Measurements from ENCODE around the gene PIK3CA.

The PIK3CA gene

GRCh38 chr3:179156170-179156569 lies 8.0 kb downstream of the PIK3CA start:
- H3K4me3 ChIP-seq (replicated peaks in 1 of 2; ENCODE audit: low read depth in 2 of 2, low read length in 2 of 2), result no peak overlapping the region
- TF ChIP-seq CTCF (IDR thresholded peaks at IDR 0.05; ENCODE audit: low read depth, low read length), result no peak
- no peak for DNase-seq (ENCODE audit: low read depth in 2 of 2)

GRCh38 chr3:179156775-179157174 lies 8.6 kb downstream of the PIK3CA start:
- H3K4me3 ChIP-seq (replicated peaks in 1 of 2; ENCODE audit: low read depth in 2 of 2, low read length in 2 of 2), result no peak overlapping the region
- DNase-seq (ENCODE audit: low read depth in 2 of 2), result no peak
- TF ChIP-seq CTCF (IDR thresholded peaks at IDR 0.05; ENCODE audit: low read depth, low read length), result no peak

- H3K4me3 ChIP-seq (replicated peaks in 1 of 2; ENCODE audit: low read depth in 2 of 2, low read length in 2 of 2), result no peak overlapping the region
- TF ChIP-seq CTCF (IDR thresholded peaks at IDR 0.05; ENCODE audit: low read depth, low read length), result no peak
- no peak for DNase-seq (ENCODE audit: low read depth in 2 of 2)
These were observed 10.3 kb downstream of the PIK3CA start for GRCh38 chr3:179158336-179159039.

- no peak overlapping the region for H3K4me3 ChIP-seq (replicated peaks in 1 of 2; ENCODE audit: low read depth in 2 of 2, low read length in 2 of 2)
- TF ChIP-seq CTCF (IDR thresholded peaks at IDR 0.05; ENCODE audit: low read depth, low read length), result no peak
- DNase-seq (ENCODE audit: low read depth in 2 of 2), result no peak
These were observed 15.3 kb downstream of the PIK3CA start for GRCh38 chr3:179163503-179163902.

- no peak overlapping the region for H3K4me3 ChIP-seq (replicated peaks in 1 of 2; ENCODE audit: low read depth in 2 of 2, low read length in 2 of 2)
- TF ChIP-seq CTCF (IDR thresholded peaks at IDR 0.05; ENCODE audit: low read depth, low read length), result no peak
- no peak for DNase-seq (ENCODE audit: low read depth in 2 of 2)
These were observed 16.7 kb downstream of the PIK3CA start for GRCh38 chr3:179164857-179165256.

- TF ChIP-seq CTCF (IDR thresholded peaks at IDR 0.05; ENCODE audit: low read depth, low read length), result no peak
- H3K4me3 ChIP-seq (replicated peaks in 1 of 2; ENCODE audit: low read depth in 2 of 2, low read length in 2 of 2), result no peak overlapping the region
These were observed 18.5 kb downstream of the PIK3CA start for GRCh38 chr3:179166561-179167201.

More at GRCh38 chr3:179166561-179167201, 18.5 kb downstream of the PIK3CA start:
- DNase-seq (ENCODE audit: low read depth in 2 of 2), result no peak

All from cardiac fibroblast (primary cell).